Measurements from ENCODE around the gene IGSF9.

Gene IGSF9, protein sequence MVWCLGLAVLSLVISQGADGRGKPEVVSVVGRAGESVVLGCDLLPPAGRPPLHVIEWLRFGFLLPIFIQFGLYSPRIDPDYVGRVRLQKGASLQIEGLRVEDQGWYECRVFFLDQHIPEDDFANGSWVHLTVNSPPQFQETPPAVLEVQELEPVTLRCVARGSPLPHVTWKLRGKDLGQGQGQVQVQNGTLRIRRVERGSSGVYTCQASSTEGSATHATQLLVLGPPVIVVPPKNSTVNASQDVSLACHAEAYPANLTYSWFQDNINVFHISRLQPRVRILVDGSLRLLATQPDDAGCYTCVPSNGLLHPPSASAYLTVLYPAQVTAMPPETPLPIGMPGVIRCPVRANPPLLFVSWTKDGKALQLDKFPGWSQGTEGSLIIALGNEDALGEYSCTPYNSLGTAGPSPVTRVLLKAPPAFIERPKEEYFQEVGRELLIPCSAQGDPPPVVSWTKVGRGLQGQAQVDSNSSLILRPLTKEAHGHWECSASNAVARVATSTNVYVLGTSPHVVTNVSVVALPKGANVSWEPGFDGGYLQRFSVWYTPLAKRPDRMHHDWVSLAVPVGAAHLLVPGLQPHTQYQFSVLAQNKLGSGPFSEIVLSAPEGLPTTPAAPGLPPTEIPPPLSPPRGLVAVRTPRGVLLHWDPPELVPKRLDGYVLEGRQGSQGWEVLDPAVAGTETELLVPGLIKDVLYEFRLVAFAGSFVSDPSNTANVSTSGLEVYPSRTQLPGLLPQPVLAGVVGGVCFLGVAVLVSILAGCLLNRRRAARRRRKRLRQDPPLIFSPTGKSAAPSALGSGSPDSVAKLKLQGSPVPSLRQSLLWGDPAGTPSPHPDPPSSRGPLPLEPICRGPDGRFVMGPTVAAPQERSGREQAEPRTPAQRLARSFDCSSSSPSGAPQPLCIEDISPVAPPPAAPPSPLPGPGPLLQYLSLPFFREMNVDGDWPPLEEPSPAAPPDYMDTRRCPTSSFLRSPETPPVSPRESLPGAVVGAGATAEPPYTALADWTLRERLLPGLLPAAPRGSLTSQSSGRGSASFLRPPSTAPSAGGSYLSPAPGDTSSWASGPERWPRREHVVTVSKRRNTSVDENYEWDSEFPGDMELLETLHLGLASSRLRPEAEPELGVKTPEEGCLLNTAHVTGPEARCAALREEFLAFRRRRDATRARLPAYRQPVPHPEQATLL

DNA sequence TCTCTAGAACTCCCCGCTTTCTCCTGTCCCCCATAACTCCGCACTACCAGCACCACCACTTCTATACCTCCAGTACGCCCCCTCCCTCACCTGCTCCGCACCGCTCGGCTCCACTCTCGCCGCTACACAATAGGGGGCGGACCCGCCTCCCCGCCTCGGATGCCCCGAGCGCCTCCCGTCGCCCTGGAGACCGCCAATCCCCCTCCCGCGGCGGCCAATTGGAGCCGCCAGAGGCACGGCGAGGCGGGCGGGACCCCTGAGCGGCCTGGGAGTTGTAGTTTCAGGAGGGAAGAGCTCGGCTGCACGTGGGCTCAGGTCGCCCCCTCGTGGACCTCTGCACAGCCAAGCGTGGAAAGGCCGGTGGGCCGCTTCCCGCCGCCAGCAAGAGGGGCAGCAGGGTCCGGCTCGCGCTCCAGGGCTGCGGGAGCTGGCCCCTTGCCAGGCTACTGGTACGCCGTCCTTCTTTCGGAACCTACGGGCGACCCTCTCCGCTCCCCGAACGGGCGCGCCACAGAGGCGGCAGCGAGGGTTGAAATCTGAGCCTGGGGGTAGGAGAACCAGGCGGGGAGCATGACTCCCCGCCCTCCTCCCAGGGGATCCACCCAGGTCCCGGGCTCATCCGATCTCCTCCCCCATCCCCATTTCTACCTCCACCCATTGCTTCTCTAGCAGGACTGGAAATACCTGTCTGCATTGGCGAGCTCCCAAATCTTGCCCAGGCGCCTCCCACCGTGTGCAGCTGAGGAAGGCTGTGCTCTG is at the start of gene IGSF9:
TSS of gene IGSF9 (minus strand) at position 131 of the 759 bp plus-strand sequence. CDS start 2,159 bp downstream, outside the sequence.
- peak; percentile 98 for DNase-seq

DNA sequence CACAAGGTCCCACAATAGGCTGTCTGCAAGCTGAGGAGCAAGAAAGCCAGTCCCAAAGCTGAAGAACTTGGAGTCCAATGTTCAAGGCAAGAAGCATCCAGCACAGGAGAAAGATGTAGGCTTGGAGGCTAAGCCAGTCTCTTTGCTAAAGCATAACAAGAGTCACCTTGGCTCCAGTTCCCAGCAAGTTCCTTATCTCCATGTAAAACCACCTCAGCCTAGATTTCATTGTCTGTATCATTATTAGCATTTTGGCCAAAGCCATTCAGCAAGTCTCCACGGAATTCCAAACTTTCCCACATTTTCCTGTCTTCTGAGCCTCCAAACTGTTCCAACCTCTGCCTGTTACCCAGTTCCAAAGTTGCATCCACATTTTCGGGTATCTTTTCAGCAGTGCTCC is 49.5 kb upstream of the IGSF9 start:
- DNase-seq = no peak

DNA sequence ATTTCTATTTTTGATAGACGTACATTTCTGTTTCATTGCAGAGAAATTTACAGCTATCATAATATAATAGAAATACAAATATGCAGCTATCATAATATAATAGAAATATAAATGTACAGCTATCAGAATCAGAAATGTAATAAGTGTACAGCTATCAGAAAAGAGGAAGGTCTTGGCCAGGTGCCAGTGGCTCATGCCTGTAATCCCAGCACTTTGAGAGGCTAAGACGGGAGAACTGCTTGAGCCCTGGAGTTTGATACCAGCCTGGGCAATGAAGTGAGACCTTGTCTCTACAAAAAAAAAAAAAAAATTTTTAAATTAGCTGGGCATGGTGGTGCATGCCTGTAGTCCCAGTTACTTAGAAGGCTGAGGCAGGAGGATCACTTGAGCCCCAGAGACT is 48.5 kb upstream of the IGSF9 start:
- no peak for DNase-seq

DNA sequence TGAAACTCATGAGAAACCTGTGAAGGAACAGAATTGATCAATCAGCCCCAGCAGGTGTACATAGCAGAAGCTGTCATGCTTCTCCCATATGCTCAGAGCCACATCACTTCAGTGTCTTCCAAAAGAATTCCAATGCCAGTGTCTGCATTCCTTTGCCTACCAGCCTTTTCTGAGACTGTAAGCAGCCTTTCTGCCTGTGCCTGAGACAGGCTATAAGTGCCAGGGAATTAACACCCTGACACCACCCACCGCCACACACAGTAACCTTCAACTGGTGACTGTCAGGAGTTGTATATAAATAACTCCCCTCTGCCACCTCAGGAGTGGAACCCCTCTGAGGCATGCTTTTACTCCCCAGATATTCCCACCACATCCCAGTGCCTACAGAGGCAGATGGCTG is 46.7 kb upstream of the IGSF9 start:
- DNase-seq = peak; percentile 59

DNA sequence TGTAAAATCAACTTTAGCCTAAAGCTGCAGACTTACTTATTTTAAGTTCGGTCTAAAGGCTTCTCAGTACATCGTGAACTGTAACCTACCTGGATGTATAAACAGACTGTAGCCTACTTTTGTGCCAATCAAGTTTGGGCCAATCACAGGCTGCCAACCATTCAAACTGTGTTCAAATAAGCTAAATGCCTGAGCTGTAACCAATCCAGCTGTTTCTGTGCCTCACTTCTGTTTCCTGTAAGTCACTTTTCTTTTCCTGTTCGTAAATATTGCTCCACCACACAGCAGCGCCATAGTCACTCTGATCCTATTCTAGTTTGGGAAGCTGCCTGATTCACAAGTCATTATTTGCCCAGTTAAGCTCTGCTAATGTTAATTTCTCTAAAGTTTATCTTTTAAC is 46.1 kb upstream of the IGSF9 start:
- DNase-seq = peak; percentile 35

DNA sequence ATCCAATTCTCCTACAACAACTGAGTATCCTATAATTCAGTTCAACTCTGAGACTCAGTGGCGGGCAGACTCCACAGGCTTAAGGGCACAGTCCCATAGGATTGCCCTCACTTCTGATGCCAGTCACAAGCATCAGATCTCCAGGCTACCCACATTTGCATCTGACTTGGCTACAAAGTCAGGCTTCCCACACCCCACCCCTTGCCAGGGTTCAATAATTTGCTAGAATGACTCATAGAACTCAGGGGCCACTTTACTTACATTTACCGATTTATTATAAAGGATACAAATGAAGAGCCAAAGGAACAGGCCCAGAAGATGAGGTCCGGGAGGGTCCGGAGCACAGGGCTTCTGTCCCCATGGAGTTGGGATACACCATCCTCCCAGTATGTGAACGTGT is 44.6 kb upstream of the IGSF9 start:
- peak; percentile 32 for DNase-seq

DNA sequence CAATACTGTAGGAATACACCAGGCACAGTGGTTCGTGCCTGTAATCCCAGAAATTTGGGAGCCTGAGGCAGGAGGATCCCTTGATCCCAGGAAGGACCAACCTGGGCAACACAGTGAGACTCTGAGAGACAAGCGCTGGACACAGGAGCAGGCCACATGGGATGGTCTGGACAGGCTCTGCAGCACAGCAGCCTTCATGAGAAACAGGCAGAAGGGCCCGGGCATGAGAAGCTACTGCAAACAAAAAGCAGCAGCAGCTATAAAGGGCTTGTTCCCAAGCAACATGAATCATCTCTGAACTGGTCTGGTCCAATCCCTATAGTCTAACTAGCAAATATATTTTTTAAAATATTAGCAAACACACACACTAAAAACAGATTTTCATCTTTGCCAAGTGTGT is 44.2 kb upstream of the IGSF9 start:
- peak; percentile 28 for DNase-seq

DNA sequence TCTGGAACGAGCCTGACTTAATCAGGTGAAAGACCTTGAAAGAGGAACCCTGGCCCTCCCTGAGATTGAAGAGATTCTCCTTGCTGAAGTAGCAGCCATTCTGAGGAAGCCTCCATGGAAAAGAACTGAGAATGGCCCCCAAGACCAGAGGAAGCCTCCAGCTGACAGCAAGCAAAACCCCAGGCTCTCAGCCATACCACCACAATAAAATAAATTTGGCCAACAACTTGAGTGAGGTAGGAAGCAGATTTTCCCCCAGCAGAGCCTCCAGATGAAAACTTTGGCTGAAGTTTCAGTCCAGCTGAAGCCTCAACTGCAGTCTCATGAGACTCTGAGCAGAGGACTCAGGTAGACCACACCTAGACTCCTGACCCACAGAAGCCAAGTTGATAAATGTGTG is 42.6 kb upstream of the IGSF9 start:
- DNase-seq = peak; percentile 12

DNA sequence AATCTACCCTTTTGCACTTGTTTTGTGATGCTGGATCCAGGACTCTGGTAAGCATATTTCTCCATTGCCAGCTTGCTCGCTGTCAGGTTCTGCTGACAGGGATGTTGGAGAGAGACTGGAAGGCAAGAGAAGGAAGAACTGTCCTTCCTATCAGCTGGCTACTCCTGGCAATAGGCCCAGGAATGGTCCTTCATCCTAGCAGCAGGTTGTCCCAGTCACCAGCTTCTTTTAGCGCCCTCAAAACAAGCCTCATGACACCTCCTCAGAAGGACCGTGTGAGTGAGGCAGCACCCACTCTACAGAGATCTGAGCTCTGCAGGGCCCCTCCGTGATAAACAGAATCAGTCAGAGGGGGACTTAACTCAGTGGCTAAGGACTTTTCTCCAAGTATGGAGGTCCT is 41.8 kb upstream of the IGSF9 start:
- DNase-seq = peak; percentile 25

DNA sequence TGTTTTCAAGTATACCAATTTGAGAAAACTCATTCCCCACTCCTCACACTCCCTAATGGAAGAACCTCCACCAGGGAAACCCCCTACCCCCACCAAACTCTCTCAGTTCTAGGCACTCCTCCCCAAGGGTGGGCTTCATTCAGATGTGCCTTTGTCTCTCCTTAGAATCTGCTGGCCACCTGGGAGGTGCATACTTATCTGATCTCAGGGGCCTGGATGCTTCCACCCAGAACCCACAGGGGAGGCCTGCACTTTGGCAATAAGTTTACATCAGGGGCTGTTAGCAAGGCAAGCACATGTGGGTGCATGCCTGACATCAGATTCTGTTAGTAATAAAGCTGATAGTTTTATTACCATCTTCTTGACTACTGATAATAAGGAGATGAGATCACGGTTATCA is 41.1 kb upstream of the IGSF9 start:
- DNase-seq = peak; percentile 41

DNA sequence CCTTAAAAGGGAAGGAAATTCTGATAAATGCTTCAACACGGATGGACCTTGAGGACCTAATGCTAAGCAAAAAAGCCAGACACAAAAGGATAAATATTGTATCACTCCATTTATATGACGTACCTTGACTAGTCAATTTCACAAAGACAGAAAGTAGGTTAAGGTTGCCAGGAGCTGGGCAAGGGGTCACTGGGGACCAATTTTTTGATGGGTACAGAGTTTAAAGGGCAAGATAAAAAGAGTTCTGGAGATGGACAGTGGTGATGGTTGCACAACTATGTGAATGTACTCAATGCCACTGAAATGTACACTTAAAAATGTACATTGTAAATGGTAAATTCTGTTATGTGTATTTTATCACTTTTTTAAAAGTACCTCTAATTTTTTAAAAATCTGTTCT is 40.7 kb upstream of the IGSF9 start:
- DNase-seq = peak; percentile 5

DNA sequence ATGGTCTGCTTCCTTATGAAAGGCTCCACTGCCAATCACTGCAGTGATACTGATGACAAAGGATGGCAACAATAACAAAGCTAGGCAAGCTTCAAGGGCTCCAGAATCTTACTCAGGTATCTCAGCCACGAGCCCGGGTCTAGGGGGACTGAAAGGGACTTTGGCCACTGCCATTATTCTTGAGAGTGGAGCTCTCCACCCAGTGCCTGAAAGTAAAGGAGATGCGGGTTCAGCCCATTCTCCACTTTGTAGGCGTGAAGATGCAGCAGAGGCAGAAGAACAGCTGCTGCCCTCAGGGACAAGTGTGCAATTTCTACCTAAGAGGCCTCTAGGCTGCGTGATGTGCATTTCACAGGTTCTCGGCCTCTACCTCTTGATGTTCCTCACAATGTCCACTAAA is 40.1 kb upstream of the IGSF9 start:
- peak; percentile 20 for DNase-seq

DNA sequence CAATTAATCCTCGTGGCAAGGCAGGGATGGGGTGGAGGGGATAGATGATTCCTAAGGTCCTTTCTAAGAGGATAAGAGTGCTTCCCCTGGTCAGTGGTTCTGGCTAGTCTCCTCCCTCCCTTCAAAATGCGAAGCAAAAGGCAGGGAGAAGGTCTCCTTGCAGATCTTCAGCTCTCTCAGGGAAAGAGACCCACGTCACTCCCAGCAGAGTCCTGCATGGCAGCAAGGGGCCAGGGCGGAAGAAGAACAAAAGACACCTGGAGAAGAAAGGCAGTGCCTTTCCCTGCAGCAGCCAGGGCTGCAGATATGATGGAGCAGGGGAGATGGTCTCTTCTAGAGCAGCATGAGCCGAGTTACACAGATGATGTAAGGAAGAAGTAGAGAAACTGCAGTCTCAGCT is 38.3 kb upstream of the IGSF9 start:
- peak; percentile 26 for DNase-seq

DNA sequence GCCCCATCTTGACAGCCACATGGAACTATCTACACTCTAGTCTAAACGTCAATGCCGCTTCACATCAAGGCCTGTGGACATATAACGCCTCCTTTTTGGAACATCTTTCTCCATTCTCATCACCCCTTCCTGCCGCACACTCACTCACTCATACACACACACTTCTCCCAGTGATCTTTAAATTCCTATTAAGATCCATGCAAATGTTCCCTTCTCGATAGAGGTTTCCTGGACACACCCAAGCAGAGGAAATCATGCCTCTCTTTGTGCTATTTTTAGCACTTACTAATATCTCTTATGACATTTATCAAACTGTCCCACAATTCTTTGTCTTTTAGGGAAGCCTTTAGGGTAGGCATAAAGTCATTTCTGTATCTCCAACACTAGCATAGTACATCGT is 36.9 kb upstream of the IGSF9 start:
- no peak for DNase-seq

DNA sequence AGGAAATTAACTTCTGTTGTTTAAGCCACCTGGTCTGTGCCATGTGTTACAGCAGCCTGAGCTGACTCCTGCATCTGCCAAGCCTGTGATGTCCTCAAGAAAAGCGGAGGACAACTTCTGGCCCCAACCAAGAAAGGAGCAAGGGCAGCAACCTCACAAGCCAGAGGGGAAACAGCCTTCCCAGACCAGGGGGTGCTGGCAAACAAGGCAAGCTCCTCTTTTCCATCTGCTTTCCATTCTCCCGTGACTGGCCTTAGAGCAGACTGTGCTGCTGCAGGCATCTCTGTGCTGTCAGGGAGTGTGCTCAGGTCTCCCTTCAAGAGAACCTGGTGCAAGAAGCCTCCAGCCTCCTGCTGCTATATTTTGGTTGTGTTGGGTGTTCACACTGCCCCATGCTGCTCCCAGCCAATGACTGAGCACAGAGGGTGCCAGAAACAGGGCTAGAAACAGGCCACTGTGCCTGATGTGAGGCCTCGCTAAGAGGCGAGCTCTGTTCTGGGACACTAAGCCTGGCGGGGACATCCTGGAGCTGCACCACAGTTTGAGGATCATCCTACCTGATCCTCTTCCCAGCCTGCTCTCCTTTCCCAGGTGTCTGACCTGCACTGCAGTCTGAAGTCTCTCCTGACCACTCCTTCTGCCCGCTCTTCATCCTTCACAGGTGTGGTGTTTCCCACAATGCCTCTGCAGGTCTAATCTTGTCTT is 36.1 kb upstream of the IGSF9 start:
- peak; percentile 37 for DNase-seq

DNA sequence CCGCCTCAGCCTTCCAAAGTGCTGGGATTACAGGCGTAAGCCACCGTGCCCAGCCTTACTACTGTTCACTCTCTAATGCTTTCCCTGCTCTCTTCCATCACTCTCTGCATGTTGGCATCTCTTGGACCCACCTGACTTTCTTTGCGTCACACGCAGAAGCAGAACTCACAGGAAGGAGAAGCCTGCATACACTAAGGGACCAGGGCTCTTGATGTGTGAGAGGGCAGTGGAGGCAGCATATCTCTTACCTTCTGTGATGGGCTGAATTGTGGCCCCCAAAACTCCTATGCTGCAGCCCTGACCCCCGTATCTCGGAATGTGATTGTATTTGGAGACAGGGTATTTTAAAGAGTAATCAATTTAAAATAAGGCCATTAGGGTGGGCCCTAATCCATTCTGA is 35.4 kb upstream of the IGSF9 start:
- DNase-seq = peak; percentile 14

DNA sequence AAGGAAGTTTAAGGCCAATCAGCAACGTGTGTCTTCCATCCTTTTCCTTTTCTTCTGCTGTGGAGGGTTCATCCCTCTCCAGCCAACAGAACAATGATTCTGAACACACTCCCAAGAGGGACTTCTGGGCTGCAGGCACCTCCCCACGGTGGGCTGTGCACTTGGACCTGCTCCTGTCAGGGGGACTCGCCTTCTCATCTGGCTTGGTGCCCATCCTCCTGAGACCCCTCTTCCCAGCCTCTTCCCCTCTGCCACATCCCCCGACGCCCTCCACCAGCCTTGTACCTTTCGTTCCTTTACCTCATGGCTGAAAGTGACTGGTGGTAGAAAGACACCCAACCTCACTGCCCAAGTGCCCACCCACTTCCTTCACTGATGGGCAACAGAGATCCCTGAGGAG is 34.7 kb upstream of the IGSF9 start:
- peak; percentile 33 for DNase-seq

DNA sequence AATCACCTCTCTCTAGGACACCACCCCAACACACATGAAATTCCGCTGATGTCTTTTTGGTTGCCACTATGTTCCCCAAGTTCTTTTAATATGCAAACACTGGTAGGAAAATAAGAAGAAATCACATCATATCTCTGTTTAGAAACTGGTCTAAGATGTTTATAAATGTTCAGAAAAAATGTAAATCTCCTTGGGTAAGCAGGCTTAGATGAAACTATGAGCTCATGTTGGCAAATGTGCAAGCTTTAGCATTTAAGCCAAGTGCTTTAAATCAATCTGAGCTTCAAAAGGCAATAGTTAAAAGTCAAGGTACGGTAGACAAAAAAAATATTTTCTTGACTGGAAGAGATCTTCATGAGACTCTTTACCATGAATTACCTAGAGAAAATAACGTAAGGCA is 33.8 kb upstream of the IGSF9 start:
- DNase-seq = no peak

DNA sequence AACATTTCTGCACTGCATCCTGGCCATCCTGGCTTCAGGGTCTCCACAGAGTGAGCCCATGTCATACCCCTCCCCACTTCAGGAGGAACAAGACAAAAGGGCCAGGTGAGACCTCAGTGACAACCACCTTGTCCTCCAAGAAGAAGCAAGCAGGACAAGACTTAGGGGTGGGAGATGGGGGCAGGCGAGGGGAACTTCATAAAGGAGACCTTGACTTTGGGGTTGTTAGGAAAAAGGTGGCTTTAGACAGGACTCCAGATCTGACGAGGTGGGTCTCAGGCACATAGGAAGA is 32.6 kb upstream of the IGSF9 start:
- DNase-seq = peak; percentile 31

DNA sequence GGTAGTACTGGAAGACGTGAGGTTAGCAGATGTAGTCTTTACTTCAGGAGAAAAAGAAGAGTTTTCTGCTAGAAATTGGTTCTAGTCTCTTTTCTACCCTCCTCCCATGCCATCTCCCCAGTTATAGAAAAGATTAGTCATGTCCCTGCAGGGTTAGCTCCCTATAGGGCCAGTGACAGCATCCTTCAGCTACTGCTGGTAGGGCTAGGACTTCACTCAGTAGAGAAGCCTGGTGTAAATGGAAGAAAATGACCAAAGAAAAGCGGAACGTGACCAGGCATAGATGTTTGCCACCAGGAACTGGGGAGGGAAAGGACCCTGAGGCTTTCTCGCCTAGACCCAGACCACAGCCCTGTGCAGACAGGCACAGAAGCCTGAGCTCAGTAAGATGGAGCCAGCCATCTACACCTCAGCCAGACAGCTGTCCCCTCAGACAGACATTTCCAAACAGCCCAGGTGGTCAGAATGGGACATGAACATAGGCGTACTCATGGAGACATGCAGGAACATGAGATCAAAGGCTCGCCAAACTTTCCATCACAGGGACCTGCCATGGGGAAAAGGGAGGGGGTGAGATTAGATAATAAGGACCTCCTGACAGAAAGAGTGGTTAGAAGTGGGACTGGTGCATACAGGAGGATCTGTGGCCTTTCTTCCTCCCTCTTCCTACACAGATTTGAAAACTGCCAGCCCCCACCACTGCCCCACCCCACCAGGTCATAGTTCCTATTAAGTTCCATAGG is 32.1 kb upstream of the IGSF9 start:
- peak; percentile 23 for DNase-seq

DNA sequence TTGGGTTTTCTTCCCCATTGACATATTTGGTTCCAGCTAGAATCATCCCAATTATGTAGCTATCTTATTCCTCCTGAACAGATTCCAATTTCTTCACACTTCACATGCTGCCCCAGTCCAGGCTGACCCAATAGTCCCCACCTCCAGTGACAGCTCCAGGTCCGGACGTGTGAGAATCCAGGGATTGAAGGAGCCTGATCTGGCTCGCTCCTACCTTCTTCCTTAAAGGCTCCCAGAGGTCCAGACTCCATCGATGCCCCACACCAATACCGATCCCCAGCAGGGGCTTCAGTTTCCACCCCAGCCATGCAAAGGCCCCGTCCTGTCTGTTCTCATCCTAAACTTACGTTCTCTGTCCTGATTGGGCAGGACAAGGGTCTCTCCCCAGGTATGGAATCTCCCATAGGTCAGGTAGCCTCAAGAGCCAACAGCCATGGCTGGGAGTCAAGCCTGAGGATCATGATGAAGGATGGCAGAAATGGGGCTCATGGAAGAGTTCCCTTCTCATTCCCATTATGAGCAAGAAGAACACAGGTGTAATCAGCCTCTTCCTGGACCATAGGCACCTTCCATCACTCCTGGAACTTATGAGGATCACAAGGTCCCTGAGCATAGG is 29.0 kb upstream of the IGSF9 start:
- peak; percentile 40 for DNase-seq

Measured in islet precursor cell (in vitro differentiated cells).